GM18861 (cell line): Measurements from ENCODE around the gene PID1.

Source experiments
- ATAC-seq: cut with Tn5 transposase; IDR thresholded peaks from one replicate; pipeline ENCODE4 v1.9.1; 2021; ENCODE audit not compliant: unreplicated experiment

The PID1 gene

DNA sequence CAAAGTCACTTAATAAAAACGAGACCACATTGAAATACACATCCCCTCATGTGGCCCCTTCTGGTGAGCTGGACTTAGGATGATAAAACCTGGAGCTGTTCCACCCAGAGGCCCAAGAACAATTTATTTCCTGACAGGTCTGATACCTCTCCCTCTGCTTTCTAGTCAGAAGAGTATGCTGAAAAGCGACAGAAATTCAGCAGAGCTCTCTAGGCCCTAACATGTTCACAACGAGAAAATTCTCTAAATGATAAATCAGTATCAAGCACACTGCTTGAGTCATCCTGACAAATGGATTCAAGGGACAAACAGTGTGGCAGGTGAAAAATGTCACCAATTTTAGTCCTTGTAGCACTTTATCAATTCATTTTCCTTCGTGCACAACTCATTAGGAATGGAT lies 233.5 kb downstream of the PID1 start:
- no peak for ATAC-seq

DNA sequence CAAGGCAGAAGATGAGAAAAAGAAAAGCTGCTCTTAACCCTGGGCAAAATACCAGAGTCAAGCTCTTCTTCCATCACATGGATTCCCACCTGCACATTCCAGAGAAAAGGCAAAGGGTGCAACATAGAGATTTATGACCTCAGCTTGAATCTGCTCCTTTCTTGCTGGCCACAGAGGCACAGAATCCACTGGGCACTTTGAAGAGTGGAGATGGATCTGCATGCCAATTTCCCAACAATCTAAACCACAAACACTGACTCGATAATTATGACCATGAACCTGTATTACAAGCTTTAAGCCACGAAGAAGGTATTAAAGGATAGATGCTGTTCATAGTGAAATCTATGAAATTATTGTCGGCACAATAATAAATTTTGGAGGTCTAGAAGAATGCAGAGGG lies 237.3 kb downstream of the PID1 start:
- ATAC-seq = no peak

DNA sequence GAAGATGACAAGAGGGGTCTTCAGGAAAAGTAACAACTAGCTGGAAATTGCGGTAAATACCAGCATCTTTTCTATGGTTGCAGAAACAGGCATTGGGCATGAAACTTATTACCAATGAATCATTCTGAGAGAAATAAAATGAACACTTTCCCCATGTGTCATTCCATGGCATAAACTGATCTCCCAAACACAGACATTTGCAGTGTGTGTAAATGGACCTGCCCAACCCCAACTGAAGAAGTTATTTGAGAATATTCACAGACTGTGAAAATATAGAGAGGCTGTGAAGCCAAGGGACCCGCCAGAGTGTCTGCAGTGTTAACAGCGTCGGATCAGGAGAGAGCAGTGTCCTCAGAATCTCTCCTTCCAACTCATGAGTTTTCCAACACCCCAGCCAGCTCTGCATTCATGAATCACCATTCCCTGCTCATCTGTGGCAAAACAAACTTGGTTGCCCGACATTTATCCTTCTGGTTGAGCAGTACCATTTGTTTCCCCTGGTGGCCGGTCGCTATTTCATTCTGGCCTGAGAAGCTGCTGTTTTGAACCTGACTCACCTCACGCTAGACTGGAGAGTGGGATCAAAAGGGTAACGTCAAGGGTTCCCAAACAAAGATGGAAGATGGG lies 238.4 kb downstream of the PID1 start:
- ATAC-seq = no peak

DNA sequence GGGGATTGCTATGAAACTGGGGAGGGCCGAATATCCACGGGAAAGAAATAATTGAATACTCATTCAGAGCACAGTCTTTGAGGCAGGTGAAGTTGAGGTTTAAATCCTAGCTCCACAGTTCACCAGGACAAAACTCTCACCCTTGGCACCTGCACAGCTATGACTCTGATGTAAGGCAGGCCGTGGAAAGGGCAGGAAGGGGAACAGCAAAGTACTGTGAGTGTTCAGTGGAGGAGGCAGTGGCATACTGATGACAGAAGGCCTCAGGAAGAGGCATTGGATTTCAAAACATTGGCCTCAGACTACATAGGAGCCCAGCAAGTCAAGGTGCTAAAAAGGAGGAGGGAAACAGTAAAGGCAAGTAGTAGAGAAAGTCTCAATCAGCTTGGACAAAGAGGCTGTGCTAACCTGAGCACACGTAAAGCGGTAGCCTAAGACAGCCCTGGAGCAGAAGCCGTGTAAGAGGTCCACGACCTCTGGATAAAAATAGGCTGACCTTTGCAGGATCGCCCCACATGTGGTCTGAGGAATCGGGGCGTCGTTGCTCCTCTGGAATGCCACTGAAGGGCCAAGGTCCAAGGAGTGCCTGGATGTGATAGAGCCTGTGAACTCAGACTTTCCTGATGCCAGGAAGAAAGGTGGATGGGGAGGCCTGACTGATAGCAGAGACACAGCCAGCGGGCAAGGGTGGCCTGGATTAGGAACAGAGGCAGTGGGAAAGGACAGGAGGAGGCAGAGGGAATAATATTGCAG lies 243.6 kb downstream of the PID1 start:
- ATAC-seq = no peak

DNA sequence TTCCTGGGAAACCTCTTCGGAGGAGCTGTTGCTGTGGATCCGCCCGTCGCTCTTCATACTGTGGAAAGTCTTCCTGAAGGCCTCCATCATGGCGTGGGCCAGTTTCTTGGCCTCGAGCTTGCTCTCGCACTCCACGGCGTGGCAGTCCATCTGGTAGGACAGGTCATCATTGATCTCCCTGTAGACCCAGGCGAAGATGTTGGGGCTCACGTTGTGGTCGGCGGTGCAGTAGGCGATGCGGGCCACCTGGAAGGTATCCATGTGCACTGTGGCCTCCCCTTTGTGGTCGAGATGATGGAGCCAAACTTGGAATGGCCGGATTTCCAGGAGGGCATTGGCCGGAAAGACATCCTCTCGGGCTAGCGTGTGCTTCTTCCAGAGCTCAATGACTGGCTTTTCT lies 245.4 kb downstream of the PID1 start:
- ATAC-seq = no peak

DNA sequence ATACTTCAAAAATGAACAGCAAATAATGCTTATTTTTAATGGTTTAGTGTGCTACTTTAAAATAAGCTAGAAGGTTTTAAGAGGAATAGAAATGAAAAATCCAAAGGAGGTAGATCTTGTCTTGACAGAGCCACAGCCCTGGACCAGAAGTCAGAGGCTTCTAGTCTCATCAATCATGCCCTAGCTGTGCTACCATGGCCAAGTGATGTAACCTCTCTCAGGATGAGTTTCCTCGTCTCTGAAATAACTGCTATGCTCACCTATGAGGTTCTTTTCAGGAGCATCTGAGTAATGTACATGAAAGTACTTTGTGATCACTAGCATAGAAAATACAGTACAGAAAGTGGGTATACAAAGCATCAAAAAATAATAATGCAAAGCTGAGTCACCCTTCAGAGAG lies 248.4 kb downstream of the PID1 start:
- ATAC-seq = no peak

DNA sequence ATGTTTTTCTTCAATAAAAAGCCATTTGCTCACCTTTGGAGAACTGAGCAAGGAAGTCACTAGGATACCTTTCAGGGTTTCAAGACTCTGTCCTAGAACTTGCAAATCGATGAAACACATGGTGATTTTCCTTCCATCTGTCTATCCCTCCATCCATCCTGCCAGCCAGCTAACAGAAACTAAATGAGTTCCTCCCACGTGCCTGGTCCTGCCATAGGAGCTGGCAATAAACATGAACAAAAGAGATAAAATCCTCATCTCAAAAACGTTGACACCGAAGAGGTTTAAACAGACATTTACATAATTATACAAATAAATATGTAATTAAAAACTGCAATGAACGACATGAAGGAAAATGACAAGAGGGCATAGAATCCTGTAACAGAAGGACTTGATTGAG lies 249.0 kb downstream of the PID1 start:
- no peak for ATAC-seq

DNA sequence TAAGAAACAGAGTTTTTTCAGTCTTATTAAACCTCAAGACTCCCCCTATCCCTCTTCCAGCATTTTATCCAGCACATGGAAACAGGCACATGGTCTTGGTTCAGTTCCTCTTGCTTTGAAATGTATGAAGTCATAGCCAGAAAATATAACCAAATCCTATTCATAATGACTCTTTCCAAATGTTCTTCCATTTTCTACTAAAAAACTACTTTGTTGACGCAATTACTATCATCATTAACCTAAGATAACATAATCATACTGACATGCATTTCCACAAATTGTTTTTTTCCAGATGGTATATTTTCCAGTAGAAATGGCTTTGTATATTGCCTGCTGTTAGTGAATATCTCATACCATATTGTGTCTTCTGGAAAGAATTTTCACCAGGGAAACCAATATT lies 261.3 kb downstream of the PID1 start:
- no peak for ATAC-seq

DNA sequence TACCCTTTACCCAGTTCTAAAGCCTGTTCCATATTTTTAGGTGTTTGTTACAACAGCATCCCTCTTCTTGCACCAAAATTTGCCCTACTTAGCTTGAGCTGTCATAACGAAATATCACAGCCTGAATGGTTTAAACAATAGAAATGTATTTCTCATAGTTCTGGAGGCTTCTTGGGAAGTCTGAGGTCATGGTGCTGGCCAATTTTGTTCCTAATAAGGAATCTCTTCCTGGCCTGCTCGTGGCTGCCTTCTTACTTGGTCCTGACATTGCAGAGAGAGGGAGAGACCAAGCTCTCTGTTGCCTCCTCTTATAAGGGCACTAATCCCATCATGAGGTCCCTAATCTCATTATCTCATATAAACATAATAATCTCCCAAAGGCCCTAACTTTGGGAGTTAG lies 267.8 kb downstream of the PID1 start:
- ATAC-seq = no peak

DNA sequence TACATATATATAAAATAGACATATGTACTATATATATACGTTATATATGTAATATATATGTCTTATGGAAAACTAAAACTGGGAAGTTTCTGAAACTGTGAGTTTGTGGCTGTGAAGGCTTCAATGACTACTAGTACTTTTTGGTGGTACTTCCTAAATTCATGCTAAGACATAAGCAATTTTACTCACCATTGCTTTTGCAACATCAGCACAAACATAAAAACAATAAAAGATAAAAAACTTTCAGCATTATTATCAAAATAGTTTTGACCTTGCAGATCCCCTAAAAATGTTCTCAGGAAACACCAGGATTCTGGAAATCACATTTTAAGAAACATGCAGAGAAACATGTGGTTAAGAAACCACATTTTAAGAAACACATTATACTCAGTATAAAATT lies 269.9 kb downstream of the PID1 start:
- ATAC-seq = no peak

DNA sequence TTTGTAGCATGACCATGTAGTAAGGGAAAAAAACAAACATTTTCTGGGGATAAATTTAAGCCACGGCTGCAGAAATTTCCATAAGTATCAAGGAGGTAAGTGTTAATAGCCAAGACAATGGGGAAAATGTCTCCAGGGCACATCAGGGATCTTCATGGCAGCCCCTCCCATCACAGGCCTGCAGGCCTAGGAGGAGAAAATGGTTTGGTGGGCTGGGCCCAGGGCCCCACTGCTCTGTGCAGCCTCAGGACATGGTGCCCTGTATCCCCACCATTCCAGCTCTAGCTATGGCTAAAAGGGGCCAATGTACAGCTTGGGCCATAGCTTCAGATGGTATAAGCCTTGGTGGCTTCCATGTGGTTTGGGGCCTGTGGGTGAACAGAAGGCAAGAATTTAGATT lies 271.8 kb downstream of the PID1 start:
- no peak for ATAC-seq

DNA sequence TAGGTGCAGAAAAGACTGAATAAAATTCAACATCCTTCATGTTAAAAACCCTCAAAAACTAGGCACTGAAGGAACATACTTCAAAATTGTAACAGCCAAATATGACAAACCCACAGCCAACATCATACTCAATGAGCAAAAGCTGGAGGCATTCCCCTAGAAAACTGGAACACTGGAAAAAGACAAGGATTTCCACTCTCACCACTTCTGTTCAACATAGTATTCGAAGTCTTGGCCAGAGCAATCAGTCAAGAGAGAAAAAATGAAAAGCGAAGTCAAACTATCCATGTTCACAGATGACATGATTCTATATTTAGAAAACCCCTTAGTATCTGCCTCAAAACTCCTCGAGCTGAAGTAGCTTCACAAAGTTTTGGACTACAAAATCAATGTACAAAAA lies 282.3 kb downstream of the PID1 start:
- ATAC-seq = no peak

DNA sequence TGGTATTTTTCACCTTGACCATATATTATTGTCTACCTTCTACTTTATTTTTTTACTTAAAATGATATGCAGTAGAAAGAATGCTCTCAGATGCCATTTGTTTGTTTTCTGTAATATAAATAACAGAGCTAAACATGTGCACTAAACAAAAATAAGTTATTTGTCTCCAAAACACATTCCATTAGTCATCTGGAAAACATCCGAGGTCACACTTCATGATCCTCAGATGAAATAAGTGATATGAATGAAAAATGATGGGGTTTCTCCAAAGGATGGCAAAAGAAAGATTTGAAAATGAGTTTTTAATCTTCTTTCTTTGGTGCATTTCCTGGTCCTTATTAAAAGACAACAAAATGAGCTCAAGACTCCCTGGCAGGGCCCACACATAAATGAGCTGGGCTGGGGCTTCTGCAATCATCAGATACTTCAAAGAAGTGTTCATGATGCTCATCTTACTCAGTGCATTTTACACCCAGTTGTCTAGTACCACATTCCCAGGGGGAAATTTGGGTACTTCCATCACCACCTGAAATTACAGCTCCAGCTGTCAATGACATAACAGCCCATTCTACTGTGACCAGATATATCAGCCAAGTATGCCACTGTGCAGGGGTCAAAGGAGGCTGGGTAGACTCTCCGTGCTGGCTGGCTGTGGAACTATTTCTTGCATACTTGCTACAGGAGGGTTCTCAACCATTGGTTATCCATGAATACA lies 283.5 kb downstream of the PID1 start:
- ATAC-seq = no peak

DNA sequence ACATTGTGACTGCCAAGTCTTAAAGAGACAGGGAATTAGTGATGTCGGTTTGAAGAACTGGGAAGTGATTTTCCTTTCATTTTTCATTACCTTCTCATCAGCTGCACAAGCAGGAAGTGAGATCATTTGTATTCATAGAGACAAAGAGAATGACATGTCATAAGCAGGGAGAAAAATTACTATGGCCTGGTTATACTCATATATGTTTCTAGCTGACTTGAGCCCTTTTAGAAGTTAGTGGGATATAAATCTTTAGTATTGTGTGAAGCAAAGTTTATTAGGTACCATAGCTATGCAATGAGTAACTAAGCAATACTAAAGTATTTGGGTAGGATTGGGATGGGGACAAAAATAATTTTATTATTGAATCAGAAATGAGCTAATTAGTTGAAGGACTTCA lies 284.1 kb downstream of the PID1 start:
- ATAC-seq = no peak

DNA sequence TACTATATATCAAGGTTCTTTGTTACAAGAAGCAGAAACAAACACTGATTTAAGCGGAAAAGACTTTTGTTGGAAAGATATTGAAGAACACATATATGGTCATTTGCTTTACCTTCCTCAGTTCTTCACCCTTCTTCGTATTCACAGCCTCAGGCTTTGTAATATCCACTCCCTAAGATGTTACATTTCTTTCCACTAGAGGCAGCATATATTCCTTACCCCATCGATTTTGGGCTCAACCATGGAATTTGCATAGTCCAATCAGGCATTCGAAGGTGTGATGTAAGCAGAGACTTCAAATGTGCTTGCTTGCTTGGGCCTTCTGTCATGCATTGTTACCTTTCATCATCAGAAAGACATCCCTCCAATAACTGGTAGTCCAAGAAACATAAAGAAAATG lies 287.4 kb downstream of the PID1 start:
- no peak for ATAC-seq

DNA sequence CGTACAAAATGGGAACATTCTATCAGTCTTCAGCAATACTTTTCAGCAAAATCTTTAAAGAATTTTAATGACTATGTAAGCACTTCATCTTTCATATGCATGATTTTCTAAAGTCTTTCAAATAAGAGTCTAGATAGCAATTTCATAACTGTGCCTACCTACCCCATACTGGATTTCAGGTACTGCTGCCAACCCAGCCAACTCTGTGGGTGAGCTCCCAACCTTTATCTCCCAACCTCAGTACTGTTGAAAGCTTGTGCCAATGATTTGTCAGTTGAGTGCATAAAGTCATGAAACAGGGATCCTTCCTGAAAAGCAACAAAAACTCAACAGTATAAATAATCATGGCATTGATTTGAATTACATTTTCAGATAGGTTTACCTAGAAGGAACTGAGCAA lies 296.9 kb downstream of the PID1 start:
- ATAC-seq = no peak
